ENCODE measurements around the gene RNF8.
A peak's percentile ranks its signal among the peaks of the same experiment; 100 is the strongest.

RNF8 gene

DNA sequence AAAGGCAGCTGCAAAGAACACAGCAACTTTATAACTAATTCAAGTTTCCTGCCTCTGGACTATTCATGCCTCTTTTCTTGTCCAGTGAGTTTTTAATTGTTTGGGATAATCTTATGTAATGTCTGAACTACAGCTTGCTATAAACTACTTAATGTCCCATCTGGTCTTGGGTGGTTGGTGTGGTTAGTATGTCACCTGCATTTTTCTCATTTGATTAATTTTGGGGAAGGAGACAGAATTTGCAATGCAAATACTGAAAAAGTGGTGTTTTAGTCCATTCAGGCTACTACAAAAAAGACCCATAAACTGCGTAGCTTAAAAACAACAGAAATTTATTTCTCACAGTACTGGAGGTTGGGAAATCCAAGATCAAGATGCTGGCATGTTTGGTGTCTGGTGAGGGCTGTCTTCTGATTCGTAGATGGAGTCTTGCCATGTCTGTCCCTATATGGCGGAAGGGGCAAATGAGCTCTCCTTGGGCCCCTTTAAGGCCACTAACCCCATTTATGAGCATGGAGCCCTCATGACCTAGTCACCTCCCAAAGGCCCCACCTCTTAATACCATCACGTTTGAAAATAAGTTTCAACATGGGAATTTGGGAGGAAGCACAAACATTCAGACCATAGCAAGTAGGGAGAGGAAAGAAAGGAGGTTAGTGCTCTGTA, 22.4 kb downstream of the RNF8 start:
- no peaks in the 10 kb centered on the region for H3K9me3 ChIP-seq
- no peaks in the 10 kb centered on the region for H3K27me3 ChIP-seq
- H3K4me1 ChIP-seq = no peaks in the 10 kb centered on the region
- peaks cover 20% of the 10 kb centered on the region for H3K36me3 ChIP-seq
- TF ChIP-seq, protein P1, sequence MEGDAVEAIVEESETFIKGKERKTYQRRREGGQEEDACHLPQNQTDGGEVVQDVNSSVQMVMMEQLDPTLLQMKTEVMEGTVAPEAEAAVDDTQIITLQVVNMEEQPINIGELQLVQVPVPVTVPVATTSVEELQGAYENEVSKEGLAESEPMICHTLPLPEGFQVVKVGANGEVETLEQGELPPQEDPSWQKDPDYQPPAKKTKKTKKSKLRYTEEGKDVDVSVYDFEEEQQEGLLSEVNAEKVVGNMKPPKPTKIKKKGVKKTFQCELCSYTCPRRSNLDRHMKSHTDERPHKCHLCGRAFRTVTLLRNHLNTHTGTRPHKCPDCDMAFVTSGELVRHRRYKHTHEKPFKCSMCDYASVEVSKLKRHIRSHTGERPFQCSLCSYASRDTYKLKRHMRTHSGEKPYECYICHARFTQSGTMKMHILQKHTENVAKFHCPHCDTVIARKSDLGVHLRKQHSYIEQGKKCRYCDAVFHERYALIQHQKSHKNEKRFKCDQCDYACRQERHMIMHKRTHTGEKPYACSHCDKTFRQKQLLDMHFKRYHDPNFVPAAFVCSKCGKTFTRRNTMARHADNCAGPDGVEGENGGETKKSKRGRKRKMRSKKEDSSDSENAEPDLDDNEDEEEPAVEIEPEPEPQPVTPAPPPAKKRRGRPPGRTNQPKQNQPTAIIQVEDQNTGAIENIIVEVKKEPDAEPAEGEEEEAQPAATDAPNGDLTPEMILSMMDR (IDR thresholded peaks at IDR 0.05; ENCODE audit: low read depth, low read length) = no peak
- no peak for DNase-seq
- no peak overlapping the region for H3K4me3 ChIP-seq (ENCODE audit: low read depth, low read length)

DNA sequence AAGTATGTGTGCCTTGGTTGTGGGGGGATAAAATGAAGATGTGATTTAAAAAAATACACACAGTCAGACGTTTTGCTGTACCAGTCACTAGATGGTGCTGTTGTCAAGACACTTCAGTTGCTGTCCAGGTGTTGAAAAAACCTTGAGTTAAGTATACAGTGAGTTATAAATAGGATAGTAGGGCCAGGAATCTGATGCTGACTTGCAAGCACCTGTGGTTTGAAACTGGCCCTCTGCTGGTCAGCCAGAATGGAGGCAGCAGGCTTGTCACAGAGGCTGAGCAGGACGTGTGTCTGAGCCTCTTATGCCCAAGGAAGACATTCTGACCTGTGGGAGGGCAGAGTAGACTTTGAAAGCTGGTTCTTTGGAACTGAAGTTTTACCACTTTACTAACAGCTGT, 27.8 kb downstream of the RNF8 start:
- peaks cover 7% of the 10 kb centered on the region for H3K36me3 ChIP-seq
- H3K9me3 ChIP-seq = no peaks in the 10 kb centered on the region
- peak; percentile 39 for DNase-seq

DNA sequence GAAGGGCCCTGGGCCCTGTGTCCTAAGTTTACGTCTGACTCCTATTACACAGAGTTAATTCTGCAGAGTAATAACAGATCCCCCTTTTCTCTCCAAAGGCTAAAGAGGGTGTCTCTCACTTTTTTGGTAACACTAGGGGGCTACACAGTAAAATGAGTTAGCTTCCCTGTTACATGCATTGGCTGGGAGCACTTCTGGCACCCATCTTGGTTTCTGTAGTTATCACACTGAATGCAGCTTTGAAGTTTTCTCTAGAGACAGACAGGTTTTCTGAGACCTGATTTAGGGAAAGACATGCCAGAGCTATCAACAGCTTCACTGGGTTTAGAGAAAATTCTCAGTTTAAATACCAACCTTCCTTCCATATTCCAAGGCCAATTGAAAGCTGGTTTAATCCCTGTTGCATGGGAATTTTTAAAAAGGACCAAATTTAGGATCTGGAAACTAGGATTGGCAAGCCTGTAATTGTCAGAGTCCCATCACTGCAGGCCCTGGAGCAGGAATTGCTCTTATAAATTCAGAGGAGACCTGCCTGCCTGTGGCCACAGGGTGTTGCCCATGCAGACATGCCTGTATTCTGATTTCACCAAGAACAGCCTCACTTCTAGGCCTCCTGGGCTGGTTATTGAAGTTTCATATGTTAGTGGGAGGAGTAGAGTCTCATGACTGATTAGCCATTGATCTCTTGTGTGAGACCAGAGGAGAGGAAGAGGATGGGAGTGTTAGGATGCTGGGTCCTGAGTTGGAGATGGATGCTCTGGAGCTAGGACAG, 29.4 kb downstream of the RNF8 start:
- Histone ChIP-seq H3K4me1 (no peaks in the 10 kb centered on the region), H3K4me3 (ENCODE audit: low read depth, low read length) (no peak overlapping the region), H3K27me3 (no peaks in the 10 kb centered on the region), H3K36me3 (peaks cover 7% of the 10 kb centered on the region), H3K9me3 (no peaks in the 10 kb centered on the region)
- TF ChIP-seq, protein P1 (IDR thresholded peaks at IDR 0.05; ENCODE audit: low read depth, low read length) = peak; percentile 29; the same call in 1 of the 2 replicates
- DNase-seq = no peak

More for the DNA sequence above, 27.8 kb downstream of the RNF8 start:
- TF ChIP-seq, protein P1 (IDR thresholded peaks at IDR 0.05; ENCODE audit: low read depth, low read length) = peak; percentile 84
- Histone ChIP-seq H3K27me3 (no peaks in the 10 kb centered on the region), H3K4me3 (ENCODE audit: low read depth, low read length) (no peak overlapping the region), H3K4me1 (no peaks in the 10 kb centered on the region)

DNA sequence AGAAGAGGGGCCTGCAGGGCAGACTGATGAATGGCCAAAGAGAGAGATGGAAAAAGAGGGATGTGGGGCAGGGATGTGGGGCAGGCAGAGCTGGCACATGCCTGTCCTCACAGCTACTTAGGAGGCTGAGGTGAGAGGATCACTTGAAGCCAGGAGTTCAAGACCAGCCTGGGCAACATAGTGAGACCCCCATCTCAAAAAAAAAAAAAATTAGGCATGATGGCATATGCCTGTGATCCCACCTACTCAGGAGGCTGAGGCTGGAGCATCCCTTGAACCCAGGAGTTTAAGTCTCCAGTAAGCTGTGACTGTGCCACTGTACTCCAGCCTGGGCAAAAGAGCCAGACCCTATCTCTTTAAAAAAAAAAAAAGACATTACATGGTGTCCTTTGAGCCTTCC, 34.8 kb downstream of the RNF8 start:
- no peaks in the 10 kb centered on the region for H3K27me3 ChIP-seq
- H3K4me3 ChIP-seq (ENCODE audit: low read depth, low read length) = no peak overlapping the region
- H3K4me1 ChIP-seq = peaks cover 8% of the 10 kb centered on the region
- no peak for DNase-seq
- H3K9me3 ChIP-seq = no peaks in the 10 kb centered on the region
- peaks cover 22% of the 10 kb centered on the region for H3K36me3 ChIP-seq
- TF ChIP-seq, protein P1 (IDR thresholded peaks at IDR 0.05; ENCODE audit: low read depth, low read length) = no peak

DNA sequence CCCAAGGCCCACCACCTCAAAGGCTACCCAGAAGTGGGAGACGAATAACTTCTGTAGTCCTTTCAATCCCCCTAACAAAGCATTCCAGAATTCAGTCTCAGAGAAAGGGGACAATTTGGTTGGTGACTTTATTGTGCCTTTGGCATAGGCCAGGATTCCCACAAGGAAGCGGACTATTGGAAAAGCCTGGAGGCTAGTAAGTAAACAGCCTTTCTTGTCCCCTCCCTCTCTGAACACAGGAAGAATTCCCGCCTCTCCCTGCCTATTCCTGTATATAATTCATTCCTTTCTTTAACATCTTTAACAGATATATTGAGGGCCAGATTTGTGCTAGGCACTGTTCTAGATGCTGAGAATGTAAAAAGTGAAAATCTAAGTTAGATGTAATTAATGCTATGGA, 36.1 kb downstream of the RNF8 start:
- no peak for DNase-seq
- H3K27me3 ChIP-seq = no peaks in the 10 kb centered on the region
- no peak overlapping the region for H3K4me3 ChIP-seq (ENCODE audit: low read depth, low read length)
- peaks cover 25% of the 10 kb centered on the region for H3K36me3 ChIP-seq
- H3K9me3 ChIP-seq = no peaks in the 10 kb centered on the region
- H3K4me1 ChIP-seq = peaks cover 9% of the 10 kb centered on the region
- TF ChIP-seq, protein P1 (IDR thresholded peaks at IDR 0.05; ENCODE audit: low read depth, low read length) = no peak

DNA sequence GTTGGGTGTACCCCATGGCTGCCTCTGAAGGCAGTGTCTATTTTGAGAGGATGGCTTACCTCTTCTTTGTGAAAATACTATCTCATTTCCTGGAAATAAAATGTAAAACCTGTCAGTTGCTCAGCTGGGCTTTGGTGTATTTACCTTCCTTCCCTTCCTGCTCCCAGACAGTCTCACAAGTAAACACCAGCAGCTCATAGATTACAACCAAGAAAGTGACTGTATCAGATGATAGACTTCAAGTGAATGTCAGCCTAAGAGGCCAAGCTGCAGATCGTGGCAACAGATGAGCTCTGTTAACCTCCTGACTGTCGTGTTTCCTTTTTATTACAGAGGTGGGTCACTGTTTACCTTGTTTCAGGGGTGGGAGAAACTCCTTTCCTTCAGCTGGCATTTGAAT, 37.3 kb downstream of the RNF8 start:
- H3K36me3 ChIP-seq = peaks cover 30% of the 10 kb centered on the region
- no peak for DNase-seq
- H3K27me3 ChIP-seq = no peaks in the 10 kb centered on the region
- peaks cover 9% of the 10 kb centered on the region for H3K4me1 ChIP-seq
- H3K9me3 ChIP-seq = no peaks in the 10 kb centered on the region
- TF ChIP-seq, protein P1 (IDR thresholded peaks at IDR 0.05; ENCODE audit: low read depth, low read length) = no peak
- H3K4me3 ChIP-seq (ENCODE audit: low read depth, low read length) = no peak overlapping the region
